ENCODE results near the gene SLC35F6. TPM values are rescaled to one million over a fixed set of nuclear protein-coding genes. Genes with fewer than 3 reads are reported as not detected.

SLC35F6 gene
- total RNA-seq, 6 experiments from 2014 or later = 14.2 to 73.9 (median 27.2) TPM

GRCh38 chr2:26733413-26733812, 30.7 kb upstream of the SLC35F6 start:
- Histone ChIP-seq H3K27ac (no peak overlapping the region), H3K4me1 (peaks cover 0 to 30% (median 14%) of the 10 kb centered on the region in 4 donors), H3K9me3 (no peaks in the 10 kb centered on the region), H3K4me3 (no peak overlapping the region), H3K36me3 (no peaks in the 10 kb centered on the region), H3K27me3 (peaks cover 0 to under 1% of the 10 kb centered on the region in 2 donors)
- TF ChIP-seq POLR2A (IDR thresholded peaks at IDR 0.05) (no peak), CTCF (IDR thresholded peaks at IDR 0.05) (no peak)
- 83% methylated on average over 9 of the region's 9 CpGs for WGBS (ENCODE audit: insufficient coverage, low coverage, low lambda C conversion rate, missing lambda C conversion rate)
- ATAC-seq (no peak), DNase-seq (no peak)
- intact Hi-C loops (cut with DNase I) = no loop called here

DNA sequence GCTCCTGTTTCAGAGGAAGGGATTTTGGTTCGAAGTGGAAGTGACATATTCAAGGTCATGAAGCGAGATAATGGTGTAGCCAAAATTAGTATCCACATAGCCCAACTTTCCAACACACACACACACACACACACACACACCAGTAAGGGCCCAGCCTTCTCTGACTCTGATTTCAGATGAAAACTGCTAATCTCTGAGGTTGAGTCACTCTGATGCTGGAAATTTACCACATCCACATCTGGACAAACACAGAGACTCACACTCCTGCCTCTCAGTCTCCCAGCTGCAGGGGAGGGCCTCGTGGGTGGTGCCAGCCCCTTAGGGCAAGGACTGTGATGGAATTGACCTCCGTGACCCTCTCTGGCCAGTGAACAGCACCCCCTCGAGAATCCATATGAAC, 29.0 kb upstream of the SLC35F6 start:
- TF ChIP-seq POLR2A (IDR thresholded peaks at IDR 0.05) (no peak), CTCF (IDR thresholded peaks at IDR 0.05) (no peak)
- no peaks in the 10 kb centered on the region for H3K36me3 ChIP-seq
- no peak overlapping the region for H3K4me3 ChIP-seq
- DNase-seq (no peak), ATAC-seq (peak in 2 of 4 donors; percentile 3 to 52)
- H3K9me3 ChIP-seq = no peaks in the 10 kb centered on the region
- no peaks in the 10 kb centered on the region for H3K27me3 ChIP-seq
- WGBS (ENCODE audit: insufficient coverage, low coverage, low lambda C conversion rate, missing lambda C conversion rate) = 62% methylated on average over 4 of the region's 5 CpGs
- H3K27ac ChIP-seq = peak overlapping the region in 1 of 3 donors; percentile 78
- H3K4me1 ChIP-seq = peaks cover 0 to 30% (median 14%) of the 10 kb centered on the region in 4 donors
- intact Hi-C loops (cut with DNase I) = no loop called here

GRCh38 chr2:26735883-26736588, 28.0 kb upstream of the SLC35F6 start:
- Histone ChIP-seq H3K4me1 (peaks cover 0 to 30% (median 14%) of the 10 kb centered on the region in 4 donors), H3K27ac (peak overlapping the region in 2 of 3 donors; percentile 24 to 78), H3K36me3 (no peaks in the 10 kb centered on the region), H3K4me3 (no peak overlapping the region), H3K27me3 (no peaks in the 10 kb centered on the region), H3K9me3 (no peaks in the 10 kb centered on the region)
- peak; percentile 67 to 84 (median 82) for DNase-seq
- TF ChIP-seq CTCF (IDR thresholded peaks at IDR 0.05) (no peak), POLR2A (IDR thresholded peaks at IDR 0.05) (no peak)
- ATAC-seq = peak; percentile 81 to 88 (median 86)
- intact Hi-C loops (cut with DNase I) = no loop called here
- whole genome bisulfite sequencing (ENCODE audit: insufficient coverage, low coverage, low lambda C conversion rate, missing lambda C conversion rate) = 19% methylated on average over 4 of the region's 8 CpGs

DNA sequence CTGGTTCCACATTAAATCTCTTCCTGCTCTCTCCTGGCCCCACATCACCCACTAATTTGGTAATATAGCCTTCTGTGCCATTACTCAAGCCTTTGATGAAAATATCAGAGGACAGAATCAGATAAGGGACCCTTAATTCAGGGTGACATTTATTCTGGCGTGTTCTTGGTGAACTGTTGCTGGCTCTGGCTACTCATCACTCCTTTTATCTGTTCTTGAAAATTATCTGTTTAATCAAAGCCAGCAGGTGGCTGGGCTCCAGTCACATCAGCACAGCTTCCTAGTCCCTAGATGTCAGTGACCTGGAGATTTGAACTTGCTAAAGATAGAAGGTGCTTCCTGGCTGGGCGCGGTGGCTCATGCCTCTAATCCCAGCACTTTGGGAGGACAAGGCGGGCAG, 26.9 kb upstream of the SLC35F6 start:
- H3K9me3 ChIP-seq = no peaks in the 10 kb centered on the region
- ATAC-seq = peak; percentile 30 to 64 (median 42)
- intact Hi-C loops (cut with DNase I) = no loop called here
- peak overlapping the region in 2 of 3 donors; percentile 21 to 78 for H3K27ac ChIP-seq
- H3K4me3 ChIP-seq = no peak overlapping the region
- WGBS (ENCODE audit: insufficient coverage, low coverage, low lambda C conversion rate, missing lambda C conversion rate) = 33% methylated on average over 4 of the region's 4 CpGs
- TF ChIP-seq POLR2A (IDR thresholded peaks at IDR 0.05) = no peak
- TF ChIP-seq CTCF (IDR thresholded peaks at IDR 0.05) = no peak
- H3K4me1 ChIP-seq = peaks cover 0 to 30% (median 14%) of the 10 kb centered on the region in 4 donors
- no peaks in the 10 kb centered on the region for H3K36me3 ChIP-seq
- H3K27me3 ChIP-seq = no peaks in the 10 kb centered on the region
- DNase-seq = peak in 2 of 3 donors; percentile 69 to 77
